EH (cell line): ENCODE data around the gene COMTD1.

ENCODE experiments used
- DNase-seq: peaks from one replicate; pipeline ENCODE4 v3.0.0-alpha.2; 2015; ENCODE audit warnings: low read depth

COMTD1 gene

GRCh38 chr10:75245354-75246250, 9.8 kb upstream of the COMTD1 start:
- no peak for DNase-seq

DNA sequence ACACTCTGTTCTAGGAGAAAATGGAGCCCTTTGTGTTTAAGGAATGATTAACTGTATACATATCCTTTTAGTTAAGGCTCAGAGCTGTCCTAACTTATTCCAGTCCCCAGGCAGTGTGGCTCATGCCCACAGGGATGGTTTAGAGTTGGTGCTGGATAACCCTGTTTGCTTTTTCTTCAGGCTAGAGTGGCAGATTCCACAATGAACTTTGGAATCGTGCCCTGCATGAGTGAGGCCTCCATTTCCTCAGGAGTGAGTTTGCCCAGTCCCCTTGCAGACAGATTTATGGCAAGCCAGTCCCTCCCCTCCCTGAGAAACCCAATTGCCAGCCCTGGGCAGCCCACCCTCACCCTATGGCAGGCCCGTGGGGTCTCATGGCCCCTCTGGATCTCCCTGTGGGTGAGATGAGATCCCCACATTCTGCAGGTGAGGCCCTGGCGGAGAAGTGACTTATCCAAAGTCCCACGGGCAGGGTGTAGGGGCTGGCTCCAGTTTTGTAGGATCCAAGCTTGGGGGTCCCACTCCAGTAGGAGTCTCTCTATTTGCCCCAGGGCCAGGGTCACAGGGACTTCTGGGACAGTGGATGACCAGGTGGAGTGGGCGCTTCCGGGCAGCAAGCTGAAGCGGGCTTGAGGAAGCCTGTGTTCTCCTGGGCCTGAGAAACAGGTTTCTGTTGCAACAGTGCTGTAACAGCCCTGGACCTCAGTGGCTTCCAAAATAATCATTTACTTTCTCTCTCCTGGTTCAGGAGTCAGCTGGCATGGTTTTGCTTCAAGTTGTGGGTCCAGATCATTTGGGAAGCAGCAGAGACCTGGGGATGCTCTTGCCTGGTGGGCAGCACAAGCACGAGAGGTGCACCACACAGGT, 9.0 kb upstream of the COMTD1 start:
- no peak for DNase-seq

- no peak for DNase-seq
These were observed 7.7 kb upstream of the COMTD1 start for GRCh38 chr10:75243426-75243825.

DNA sequence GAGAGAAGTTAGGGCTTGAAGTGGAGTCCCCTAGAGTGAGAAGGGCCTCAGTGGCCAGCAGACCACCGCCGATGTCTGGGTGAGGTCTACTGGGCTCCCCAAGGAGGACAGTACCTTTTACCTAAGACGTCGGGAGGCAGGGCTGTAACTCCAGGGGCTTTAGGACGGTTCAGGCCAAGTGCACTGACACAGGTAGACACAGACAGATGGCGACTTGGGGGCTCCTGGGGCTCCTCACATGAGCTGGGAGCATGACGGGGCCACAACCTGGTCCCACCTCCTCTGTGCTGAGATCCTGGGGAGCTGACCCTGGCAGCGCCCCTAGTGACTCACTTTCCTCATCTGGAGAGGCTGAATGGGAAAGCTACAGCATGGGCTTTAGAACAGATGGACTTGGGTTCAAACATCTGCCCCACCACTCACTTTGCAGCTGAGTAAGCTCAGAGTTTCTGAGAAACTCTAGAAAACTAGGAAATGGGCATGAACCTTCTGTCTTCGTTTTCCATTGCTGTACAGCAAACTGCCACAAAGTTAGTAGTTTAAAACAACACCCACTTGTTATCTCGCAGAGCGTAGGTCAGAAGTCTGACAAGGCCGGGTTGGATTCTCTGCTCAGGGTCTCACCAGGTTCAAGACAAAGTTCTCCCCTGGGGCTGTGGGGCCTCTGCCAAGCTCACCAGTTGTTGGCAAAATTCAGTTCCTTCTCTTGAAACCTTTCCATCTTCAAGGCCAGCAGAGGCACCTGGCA, 4.7 kb upstream of the COMTD1 start:
- DNase-seq: no peak

GRCh38 chr10:75239096-75239790, 3.5 kb upstream of the COMTD1 start:
- DNase-seq: no peak

- DNase-seq: no peak
These were observed 2.7 kb upstream of the COMTD1 start for GRCh38 chr10:75238182-75239095.

DNA sequence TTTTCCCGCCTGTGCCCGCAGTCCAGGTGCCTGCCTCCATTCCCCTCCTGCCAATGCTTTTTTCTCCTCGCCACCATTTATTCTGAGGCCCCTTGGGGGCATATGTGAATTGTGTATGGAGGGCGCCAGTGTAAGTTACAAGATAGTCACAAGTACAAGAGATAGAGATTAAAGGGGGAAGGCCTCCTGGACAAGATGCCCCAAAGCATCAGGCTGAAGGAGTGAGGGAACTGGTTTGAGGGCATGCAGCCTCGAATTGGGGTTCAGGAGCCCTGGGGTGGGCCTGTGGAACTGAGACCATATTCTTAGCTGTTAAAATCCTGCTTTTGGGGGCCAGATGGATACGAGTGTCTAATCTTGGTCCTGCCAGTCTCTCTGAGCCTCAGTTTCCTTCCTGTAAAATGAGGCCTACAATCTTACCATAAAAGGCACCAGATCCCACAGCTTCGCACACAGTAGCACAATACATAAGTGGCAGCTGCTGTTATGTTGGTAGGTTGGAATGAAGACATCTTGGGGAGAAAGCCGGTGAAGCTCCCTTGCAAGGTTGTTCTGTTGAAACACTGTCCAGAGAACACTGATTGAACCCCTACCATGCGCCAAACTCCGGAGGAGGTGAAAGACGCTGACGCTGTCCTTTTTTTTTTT, 545 bp upstream of the COMTD1 start:
- DNase-seq: no peak

- DNase-seq: no peak
These were observed 928 bp downstream of the COMTD1 start for GRCh38 chr10:75234683-75235374.

- peak; percentile 94 for DNase-seq
These were observed 1.6 kb downstream of the COMTD1 start for GRCh38 chr10:75234017-75234682.

DNA sequence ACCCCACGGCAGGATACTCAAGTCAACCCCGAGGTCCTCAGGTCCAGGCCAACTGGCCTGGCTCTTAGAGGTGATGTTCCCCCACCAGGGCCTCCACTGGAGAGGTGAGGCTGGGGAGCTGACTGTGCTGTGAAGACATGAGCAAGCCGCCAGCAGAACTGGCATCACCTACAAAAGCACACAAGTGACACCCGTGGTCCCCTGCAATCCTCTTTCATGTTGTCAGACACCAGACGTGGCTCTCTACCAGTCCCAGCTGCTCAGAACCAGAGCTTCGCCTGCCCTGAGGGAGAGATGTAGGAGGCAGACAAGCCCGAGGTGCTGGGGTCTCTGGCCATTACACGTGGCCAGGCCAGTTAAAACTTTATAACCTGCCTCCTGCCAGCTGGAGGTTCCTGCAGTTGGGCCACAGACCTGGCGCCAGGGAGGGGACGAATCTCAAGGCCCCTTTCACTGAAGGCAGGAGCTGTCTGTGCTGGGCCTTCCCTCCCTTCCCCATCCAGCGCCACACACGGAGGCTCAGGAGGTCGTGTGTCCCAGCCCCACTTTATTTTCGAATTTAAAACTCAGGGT, 2.2 kb downstream of the COMTD1 start:
- no peak for DNase-seq

- no peak for DNase-seq
These were observed 3.8 kb downstream of the COMTD1 start for GRCh38 chr10:75231672-75232581.

DNA sequence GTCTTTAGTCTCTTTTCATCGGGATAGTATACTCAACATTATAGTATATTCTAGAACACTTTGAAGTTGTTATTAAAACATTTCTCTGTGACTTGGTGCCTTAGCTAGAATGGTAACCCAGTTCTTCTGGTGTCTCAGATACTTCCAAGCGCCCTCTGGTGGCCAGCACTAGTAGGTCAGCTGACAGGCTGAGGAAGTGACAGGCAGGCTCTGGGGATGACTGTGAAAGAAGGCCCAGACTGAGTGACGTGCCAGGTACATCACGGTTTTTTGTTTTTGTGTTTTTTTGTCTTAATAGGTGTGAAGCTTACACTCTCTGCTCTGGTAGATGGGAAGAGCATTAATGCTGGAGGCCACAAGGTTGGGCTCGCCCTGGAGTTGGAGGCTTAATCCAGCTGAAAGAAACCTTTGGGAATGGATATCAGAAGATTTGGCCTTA, 5.1 kb downstream of the COMTD1 start:
- peak; percentile 87 for DNase-seq

DNA sequence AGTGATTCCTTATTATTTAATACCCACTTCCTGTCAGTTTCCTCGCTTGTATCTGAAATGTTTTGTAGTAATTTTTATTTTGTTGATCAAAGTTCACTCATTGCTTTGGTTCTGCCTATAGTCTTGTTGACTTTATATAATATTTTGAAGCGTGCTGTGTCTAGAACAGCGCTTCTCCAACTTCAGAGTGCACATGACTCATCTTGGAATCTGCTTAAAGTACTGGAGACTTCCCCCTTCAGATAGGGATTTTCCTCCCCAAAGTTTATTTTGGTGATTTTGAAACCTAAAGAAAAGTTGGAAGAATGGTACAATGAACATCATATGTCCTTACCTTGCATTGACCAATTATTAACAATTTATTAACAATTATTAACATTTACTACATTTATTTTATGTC, 5.8 kb downstream of the COMTD1 start:
- peak; percentile 56 for DNase-seq

- DNase-seq: no peak
These were observed 6.9 kb downstream of the COMTD1 start for GRCh38 chr10:75228834-75229233.

DNA sequence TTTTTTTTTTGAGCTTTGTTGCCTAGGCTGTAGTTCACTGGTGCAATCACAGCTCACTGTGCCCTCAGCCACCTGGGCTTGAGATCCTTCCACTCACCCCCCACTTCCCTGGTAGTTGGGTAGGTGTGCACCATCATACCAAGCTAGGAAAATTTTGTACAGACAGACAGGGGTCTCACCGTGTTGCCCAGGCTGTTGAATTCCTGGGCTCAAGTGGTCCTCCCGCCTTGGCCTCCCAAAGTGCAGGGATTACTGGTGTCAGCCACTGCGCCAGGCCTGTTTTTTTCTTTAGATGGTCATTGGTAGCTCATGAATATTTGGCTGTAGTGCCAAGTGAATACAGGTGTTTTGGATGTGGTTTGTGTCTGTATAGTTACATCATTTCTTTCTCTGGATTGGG, 7.5 kb downstream of the COMTD1 start:
- no peak for DNase-seq

GRCh38 chr10:75226656-75227055, 9.1 kb downstream of the COMTD1 start:
- DNase-seq: no peak

GRCh38 chr10:75226095-75226494, 9.7 kb downstream of the COMTD1 start:
- no peak for DNase-seq
